T1000 (cell line): ENCODE data around the gene NLGN2.

Experiments used
- DNase-seq: peaks from one replicate; lab custom pipeline; 2025; ENCODE audit warnings: mixed read lengths; lab: John Stamatoyannopoulos, UW

Gene NLGN2

GRCh38 chr17:7414837-7415236 is 7.2 kb downstream of the NLGN2 start:
- DNase-seq: no peak

DNA sequence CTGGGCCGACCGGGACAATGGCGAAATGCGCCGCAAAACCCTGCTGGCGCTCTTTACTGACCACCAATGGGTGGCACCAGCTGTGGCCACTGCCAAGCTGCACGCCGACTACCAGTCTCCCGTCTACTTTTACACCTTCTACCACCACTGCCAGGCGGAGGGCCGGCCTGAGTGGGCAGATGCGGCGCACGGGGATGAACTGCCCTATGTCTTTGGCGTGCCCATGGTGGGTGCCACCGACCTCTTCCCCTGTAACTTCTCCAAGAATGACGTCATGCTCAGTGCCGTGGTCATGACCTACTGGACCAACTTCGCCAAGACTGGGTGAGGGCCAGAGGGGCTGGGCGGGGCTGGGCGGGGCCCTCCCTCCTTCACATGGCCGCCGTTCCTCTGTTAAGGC is 8.1 kb downstream of the NLGN2 start:
- no peak for DNase-seq

DNA sequence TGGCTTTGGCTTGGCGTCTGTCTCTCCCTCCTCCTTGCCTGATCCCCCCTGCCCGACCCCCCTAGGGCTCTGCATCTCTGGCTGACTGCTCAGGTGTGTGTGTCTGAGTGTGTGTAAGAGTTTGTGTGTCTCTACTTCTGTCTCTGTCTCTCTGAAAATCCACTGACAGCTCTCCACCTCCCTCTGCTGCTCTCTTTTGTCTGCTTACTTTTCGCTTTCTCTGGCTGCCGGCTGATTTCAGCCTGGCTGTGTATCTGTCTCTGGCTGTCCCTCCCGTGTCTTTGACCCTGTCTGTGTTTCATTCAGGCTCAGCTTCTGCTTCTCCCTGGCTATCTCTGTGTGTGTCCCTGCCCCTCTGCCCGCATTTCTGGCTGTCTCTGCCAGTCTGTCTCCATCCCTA is 8.7 kb downstream of the NLGN2 start:
- no peak for DNase-seq

GRCh38 chr17:7417056-7417655 is 9.5 kb downstream of the NLGN2 start:
- no peak for DNase-seq

GRCh38 chr17:7418472-7419152 is 11.0 kb downstream of the NLGN2 start:
- no peak for DNase-seq

GRCh38 chr17:7419819-7420610 is 12.4 kb downstream of the NLGN2 start, which contains the start of gene SPEM1:
Gene SPEM1, plus strand, starts transcription at chr17:7420324. Its CDS starts 61 bp downstream, at chr17:7420385.
- no peak for DNase-seq

DNA sequence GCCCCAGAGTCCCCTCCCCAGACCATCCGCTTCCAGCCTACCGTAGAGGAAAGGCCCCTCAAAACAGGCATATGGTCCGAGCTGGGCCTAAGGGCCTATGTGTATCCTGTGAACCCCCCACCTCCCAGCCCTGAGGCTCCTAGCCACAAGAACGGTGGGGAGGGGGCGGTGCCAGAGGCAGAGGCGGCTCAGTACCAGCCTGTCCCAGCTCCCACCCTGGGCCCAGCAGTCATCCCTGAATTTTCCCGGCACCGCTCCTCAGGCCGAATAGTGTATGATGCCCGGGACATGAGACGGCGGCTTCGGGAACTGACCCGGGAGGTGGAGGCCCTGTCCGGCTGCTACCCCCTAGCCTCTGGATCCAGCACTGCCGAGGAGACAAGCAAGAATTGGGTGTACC is 13.5 kb downstream of the NLGN2 start:
- no peak for DNase-seq

- no peak for DNase-seq
Observed at GRCh38 chr17:7423679-7424078, 16.0 kb downstream of the NLGN2 start.

DNA sequence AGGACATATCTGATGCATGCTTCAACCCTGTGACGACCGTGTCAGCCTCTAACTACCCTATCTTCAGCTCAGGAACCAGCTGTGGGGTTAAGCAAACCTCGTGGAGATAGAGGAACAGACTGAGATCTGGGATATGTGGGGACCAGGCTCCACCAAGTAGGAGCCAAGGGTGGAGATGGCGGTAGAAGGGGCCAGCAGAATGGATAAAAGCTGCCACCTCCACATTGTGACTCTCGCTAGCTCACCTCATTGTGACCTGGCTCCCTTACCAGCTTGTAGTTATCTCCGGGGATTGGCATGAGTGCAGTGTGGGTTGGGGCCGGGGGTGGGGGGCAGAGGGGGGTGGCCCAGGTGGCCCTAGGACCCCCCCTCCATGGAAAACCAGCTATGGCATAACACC is 17.7 kb downstream of the NLGN2 start, which contains the start of gene SPEM2:
SPEM2 (plus strand) TSS at position 301 of the 400 bp plus-strand sequence; CDS start at position 374, 73 bp downstream.
- DNase-seq: no peak

DNA sequence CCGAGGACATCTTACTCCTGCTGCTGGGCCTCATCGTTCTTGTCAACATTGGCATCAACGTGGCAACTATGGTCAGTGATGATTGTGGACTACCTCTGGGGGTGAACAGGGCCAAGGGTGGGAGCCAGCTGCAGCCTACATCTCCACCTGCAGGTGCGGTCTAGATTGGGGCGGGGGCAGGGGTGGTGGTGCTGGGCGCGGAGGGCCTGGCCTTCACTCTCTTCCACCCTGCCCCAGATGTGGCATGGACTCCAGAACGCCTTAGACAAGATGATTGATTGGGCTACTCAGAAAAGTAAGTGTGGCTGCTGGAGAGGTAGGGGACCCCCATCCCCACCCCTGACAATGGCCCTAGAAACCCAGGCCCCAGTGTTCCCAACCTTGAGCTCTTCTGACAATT is 18.1 kb downstream of the NLGN2 start:
- DNase-seq: no peak

DNA sequence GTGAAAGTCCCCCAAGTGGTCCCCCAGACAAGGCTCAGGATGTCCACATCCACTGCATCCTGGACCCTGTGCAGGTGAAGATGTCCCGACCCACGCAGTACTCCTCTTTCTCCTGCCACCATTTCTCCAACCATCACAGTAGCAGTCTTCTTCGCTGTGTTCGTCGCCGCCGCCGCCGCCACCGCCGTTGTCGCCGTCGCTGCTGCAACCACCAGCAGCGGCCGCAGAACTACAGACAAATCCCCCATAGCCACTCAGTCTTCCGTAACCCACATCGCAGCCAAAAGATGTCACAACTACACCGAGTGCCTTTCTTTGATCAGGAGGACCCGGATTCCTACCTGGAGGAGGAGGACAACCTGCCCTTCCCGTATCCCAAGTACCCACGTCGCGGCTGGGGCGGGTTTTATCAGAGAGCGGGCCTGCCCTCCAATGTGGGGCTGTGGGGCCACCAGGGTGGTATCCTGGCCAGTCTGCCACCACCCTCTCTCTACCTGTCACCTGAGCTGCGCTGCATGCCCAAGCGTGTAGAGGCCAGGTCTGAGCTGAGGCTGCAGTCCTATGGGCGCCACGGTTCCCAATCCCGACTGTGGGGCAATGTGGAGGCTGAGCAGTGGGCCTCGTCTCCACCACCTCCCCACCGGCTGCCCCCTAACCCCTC is 18.7 kb downstream of the NLGN2 start:
- DNase-seq: no peak

DNA sequence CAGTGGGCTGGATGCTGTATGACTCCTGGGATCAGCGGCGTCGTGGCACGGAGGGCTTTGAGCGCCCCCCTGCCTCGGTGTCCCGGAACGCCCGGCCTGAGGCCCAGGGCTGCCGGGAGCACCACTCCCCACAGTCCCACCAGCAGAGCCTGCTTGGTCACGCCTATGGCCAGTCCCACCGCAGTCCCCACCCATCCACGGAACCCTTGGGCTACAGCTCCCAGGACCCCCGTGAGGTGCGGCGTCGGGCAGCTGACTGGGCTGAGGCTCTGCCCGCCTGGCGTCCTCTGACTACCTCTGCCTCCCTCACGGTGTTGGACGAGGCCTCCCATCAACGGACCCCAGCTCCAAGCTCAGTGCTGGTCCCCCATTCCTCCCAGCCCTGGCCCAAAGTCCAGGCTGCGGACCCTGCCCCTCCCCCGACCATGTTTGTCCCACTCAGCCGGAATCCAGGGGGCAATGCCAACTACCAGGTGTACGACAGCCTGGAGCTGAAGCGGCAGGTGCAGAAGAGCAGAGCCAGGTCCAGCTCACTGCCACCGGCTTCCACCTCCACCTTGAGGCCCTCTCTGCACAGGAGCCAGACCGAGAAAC is 19.3 kb downstream of the NLGN2 start:
- DNase-seq: no peak

- no peak for DNase-seq
Observed at GRCh38 chr17:7427549-7427948, 19.9 kb downstream of the NLGN2 start.

GRCh38 chr17:7428557-7428956 is 20.9 kb downstream of the NLGN2 start, which contains the start of gene SPEM3:
Gene SPEM3, plus strand, starts transcription at chr17:7428857. Its CDS starts 46 bp downstream, at chr17:7428903.
- DNase-seq: no peak

DNA sequence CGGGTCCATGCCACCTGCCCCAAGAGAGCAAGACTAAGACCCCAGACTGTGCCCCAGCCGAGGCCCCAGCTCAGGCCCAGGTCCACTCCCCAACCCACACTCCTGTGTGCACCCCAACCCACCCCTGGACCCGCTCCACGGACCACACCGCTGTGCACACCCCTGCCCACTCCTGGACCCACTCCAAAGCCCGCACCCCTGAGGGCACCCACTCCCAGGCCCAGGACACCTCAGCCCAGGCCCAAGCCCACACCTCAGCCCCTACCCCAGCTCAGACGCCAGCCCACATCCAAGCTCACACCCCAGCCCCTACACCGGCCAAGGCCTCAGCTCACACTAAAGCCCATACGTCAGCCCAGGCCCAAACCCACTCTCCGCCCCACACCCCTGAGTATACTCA is 22.1 kb downstream of the NLGN2 start:
- no peak for DNase-seq

GRCh38 chr17:7431231-7431630 is 23.6 kb downstream of the NLGN2 start:
- no peak for DNase-seq

DNA sequence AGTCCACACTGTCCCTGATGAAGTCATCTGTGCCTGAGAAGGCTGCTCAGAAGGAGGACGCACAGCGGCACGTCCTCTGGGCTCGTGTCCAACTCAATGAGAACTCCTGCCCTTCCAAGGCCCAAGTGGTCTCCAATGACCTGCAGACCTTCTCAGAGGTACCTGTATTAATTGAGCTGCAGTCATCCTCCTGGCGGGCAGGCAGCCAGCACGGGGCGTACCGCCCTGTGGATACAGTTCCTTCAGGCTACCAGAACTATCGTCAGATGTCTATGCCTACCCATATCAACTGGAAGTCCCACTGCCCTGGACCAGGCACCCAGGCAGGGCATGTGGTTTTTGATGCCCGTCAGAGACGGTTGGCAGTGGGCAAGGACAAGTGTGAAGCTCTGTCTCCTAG is 24.7 kb downstream of the NLGN2 start:
- no peak for DNase-seq

GRCh38 chr17:7435676-7436555 is 28.3 kb downstream of the NLGN2 start:
- no peak for DNase-seq

DNA sequence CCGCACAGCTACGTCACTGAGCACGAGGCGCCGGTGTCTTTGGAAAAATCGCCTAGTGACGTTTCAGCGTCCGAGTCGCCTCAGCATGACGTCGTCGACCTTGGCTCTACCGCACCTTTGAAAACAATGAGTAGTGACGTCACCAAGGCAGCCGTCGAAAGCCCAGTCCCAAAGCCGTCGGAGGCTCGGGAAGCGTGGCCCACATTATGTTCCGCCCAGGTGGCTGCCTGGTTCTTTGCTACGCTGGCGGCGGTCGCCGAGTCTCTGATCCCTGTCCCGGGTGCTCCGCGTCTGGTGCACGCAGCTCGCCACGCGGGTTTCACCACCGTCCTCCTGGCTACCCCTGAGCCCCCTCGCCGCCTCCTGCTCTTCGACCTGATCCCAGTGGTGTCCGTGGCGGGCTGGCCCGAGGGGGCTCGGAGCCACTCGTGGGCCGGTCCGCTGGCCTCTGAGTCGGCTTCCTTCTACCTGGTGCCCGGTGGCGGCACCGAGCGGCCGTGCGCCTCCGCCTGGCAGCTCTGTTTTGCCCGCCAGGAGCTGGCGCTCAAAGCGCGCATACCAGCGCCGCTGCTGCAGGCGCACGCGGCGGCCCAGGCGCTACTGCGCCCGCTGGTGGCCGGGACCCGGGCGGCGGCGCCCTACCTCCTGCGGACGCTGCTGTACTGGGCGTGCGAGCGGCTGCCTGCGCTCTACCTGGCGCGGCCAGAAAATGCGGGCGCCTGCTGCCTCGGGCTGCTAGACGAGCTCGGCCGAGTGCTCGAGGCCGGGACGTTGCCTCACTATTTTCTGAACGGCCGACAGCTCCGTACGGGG is 29.1 kb downstream of the NLGN2 start:
- DNase-seq: peak; percentile 74

- DNase-seq: no peak
Observed at GRCh38 chr17:7437369-7437863, 29.8 kb downstream of the NLGN2 start.
